ENCODE measurements around the gene CUBN. TPM values are rescaled to one million over a fixed set of nuclear protein-coding genes. Genes with fewer than 3 reads are reported as not detected.

Gene CUBN
- total and polyA plus RNA-seq, 7 experiments from 2014 or later, result 0.39 to 17.5 (median 7.0) TPM

DNA sequence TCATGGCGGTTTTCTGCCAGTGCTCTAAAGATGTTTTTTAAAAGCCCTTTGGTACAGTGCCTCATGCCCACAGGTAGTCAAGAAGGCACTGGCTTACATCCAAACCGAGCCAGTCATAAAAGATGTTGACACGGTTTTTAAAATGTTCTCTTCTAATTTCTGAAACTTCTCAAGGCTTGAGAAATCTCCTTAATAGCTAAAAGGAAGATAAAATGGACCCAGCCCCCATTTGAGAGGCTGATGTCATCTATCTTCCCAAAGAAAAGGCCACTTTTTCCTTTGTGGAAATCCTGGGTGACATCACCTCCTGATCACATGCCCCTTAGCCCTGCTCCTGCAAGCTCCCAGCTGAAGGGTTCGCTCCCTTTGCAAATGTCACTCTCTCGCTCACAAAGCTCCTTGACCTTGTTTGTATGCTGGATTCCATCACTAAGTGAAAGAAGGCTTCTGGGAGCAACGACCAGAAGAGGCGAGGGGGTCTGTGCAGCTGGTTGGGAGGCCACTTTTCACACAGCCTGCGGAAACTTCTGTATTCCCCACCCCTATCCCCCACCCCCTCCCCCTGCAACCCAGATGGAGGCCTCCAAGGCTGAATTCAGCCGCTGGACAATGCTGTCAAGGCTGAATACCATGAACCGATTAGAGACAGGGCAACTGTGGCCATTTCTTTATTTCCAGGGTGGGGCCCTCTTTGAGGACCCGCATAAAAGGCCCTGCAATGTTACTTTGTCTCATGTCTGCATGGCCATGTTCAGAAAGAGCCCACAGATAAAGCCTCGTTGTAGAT lies 122.8 kb downstream of the CUBN start:
- no peaks in the 10 kb centered on the region for H3K36me3 ChIP-seq (ENCODE audit: control insufficient read depth in 2 of 3, insufficient read depth in 3 of 3, low read length in 3 of 3)
- peak overlapping the region; percentile 24 to 72 (median 41) for H3K4me3 Mint-ChIP-seq
- CTCF ChIA-PET, result no interaction called here
- peaks cover 0 to 6% (median 0%) of the 10 kb centered on the region in 11 donors for H3K9me3 Mint-ChIP-seq
- ATAC-seq (no peak), DNase-seq (peak in 1 of 9 donors; percentile 20)
- peaks cover 21 to 78% (median 67%) of the 10 kb centered on the region in 7 donors for H3K4me1 Mint-ChIP-seq
- peaks cover 4 to 11% (median 9%) of the 10 kb centered on the region in 5 donors for H3K36me3 Mint-ChIP-seq
- H3K27ac Mint-ChIP-seq, result peak overlapping the region; percentile 20 to 92 (median 83)
- no peaks in the 10 kb centered on the region for H3K9me3 ChIP-seq (ENCODE audit: control insufficient read depth in 2 of 3, low read length in 3 of 3)
- intact Hi-C loops (cut with micrococcal nuclease), result loop anchor here in 1 of 2 donors (1.0 kb wide), 1 partner anchor 11 kb away; no protein-coding TSS in a partner anchor
- H3K27me3 Mint-ChIP-seq, result peaks cover 0 to 43% (median 0%) of the 10 kb centered on the region in 5 donors
- H3K27me3 ChIP-seq (ENCODE audit: control insufficient read depth in 2 of 2, insufficient read depth in 2 of 2, low read length in 2 of 2), result no peaks in the 10 kb centered on the region
- H3K4me1 ChIP-seq (ENCODE audit: control insufficient read depth in 2 of 2, insufficient read depth in 2 of 2, low read length in 2 of 2), result peaks cover 17 to 37% of the 10 kb centered on the region in 2 donors
- POLR2A ChIA-PET, result no interaction called here
- peak overlapping the region; percentile 38 for H3K27ac ChIP-seq (ENCODE audit: low read depth, low read length)
- no peak overlapping the region for H3K4me3 ChIP-seq (ENCODE audit: low read length)

DNA sequence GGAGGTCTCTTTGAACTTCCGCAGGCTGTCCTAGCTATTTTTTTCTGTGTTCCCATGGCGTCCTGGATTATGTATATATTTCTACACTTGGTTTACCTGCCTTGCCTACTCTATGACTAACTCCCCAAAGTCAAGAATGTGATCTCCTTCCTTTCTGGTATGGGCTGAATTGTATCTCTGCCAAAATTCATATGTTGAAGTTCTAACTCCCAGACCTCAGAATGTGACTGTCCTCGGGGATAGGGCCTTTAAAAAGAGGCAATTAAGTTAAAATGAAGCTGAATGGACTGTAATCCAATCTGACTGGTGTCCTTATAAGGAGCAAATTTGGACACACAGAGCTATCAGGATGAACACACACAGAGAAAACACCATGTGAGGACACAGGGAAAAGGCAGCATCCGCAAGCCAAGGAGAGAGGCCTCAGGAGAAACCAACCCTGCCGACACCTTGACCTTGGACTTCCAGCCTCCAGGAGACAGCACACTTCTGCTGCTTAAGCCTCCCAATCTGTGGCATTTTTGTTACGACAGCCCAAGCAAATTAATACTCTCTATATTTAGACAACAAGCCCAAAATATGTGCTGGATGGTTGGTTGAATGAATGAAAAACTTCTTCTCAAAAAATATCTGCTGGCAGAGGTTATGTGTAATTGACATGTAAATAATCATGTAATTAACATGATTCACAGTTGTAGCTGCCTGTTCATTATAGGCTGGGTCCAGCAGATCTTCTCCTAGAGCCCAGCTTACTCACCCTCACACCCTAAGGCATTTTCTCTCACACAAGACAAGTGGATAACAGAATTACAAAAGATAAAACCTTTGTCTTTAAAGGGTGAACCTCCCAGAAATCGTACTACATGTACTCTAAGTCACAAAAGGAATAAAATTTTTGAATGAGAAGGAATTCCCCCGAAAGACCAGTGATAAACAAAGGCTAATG lies 123.7 kb downstream of the CUBN start:
- Mint-ChIP-seq H3K27me3 (peaks cover 0 to 50% (median 0%) of the 10 kb centered on the region in 5 donors), H3K9me3 (peaks cover 0 to 3% (median 0%) of the 10 kb centered on the region in 11 donors), H3K36me3 (peaks cover 0 to 4% (median 2%) of the 10 kb centered on the region in 5 donors), H3K27ac (peak overlapping the region in 8 of 9 donors; percentile 60 to 90 (median 78)), H3K4me1 (peaks cover 23 to 85% (median 77%) of the 10 kb centered on the region in 7 donors), H3K4me3 (peak overlapping the region in 4 of 10 donors; percentile 10 to 34 (median 26))
- H3K9me3 ChIP-seq (ENCODE audit: control insufficient read depth in 2 of 3, low read length in 3 of 3), result no peaks in the 10 kb centered on the region
- no peak overlapping the region for H3K4me3 ChIP-seq (ENCODE audit: low read length)
- DNase-seq (no peak), ATAC-seq (no peak)
- ChIA-PET POLR2A (interaction anchor here (0.7 to 1.8 kb wide), 3 partner anchors 21 to 195 kb away, joined by 3 to 6 read pairs (median 6); partner anchors contain the start of gene TRDMT1), CTCF (no interaction called here)
- H3K27ac ChIP-seq (ENCODE audit: low read depth, low read length), result peak overlapping the region; percentile 38
- no peaks in the 10 kb centered on the region for H3K36me3 ChIP-seq (ENCODE audit: control insufficient read depth in 2 of 3, insufficient read depth in 3 of 3, low read length in 3 of 3)
- no peaks in the 10 kb centered on the region for H3K27me3 ChIP-seq (ENCODE audit: control insufficient read depth in 2 of 2, insufficient read depth in 2 of 2, low read length in 2 of 2)
- H3K4me1 ChIP-seq (ENCODE audit: control insufficient read depth in 2 of 2, insufficient read depth in 2 of 2, low read length in 2 of 2), result peaks cover 20 to 45% of the 10 kb centered on the region in 2 donors
- intact Hi-C loops (cut with micrococcal nuclease), result no loop called here

DNA sequence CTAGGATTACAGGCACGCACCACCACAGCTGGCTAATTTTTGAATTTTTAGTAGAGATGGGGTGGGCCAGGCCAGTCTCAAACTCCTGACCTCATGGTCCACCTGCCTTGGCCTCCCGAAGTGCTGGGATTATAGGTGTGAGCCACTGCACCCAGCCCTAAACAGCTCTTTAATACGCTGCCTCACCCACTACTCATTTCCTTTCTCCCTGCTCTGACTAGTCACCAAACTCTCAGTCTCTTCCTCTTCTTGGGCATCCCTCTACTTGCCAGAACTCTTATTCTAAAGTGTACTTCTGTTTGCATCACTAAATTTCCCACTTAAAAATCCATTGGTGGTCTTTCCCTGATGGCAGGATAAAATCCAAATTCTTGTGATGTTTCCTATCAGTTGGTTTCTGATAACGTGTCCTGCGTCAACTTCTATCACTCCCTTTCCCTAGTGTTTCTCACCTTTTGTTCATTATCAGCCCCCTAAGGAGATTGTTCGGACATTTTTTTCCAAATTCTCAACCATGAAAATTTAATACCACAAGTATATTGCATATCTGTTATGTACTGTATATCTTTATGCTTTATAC lies 124.7 kb downstream of the CUBN start:
- Mint-ChIP-seq H3K4me1 (peaks cover 23 to 91% (median 78%) of the 10 kb centered on the region in 7 donors), H3K4me3 (peak overlapping the region in 3 of 10 donors; percentile 4 to 35 (median 14)), H3K27ac (peak overlapping the region in 6 of 9 donors; percentile 20 to 98 (median 84)), H3K9me3 (peaks cover 0 to 3% (median 0%) of the 10 kb centered on the region in 11 donors), H3K36me3 (peaks cover 0 to 4% (median 0%) of the 10 kb centered on the region in 5 donors), H3K27me3 (peaks cover 0 to 59% (median 0%) of the 10 kb centered on the region in 5 donors)
- Histone ChIP-seq H3K27ac (ENCODE audit: low read depth, low read length) (no peak overlapping the region), H3K27me3 (ENCODE audit: control insufficient read depth in 2 of 2, insufficient read depth in 2 of 2, low read length in 2 of 2) (no peaks in the 10 kb centered on the region), H3K9me3 (ENCODE audit: control insufficient read depth in 2 of 3, low read length in 3 of 3) (no peaks in the 10 kb centered on the region), H3K4me1 (ENCODE audit: control insufficient read depth in 2 of 2, insufficient read depth in 2 of 2, low read length in 2 of 2) (peaks cover 20 to 45% of the 10 kb centered on the region in 2 donors), H3K36me3 (ENCODE audit: control insufficient read depth in 2 of 3, insufficient read depth in 3 of 3, low read length in 3 of 3) (no peaks in the 10 kb centered on the region), H3K4me3 (ENCODE audit: low read length) (no peak overlapping the region)
- ChIA-PET POLR2A (interaction anchor here (1.1 to 1.8 kb wide), 3 partner anchors 20 to 196 kb away, joined by 4 to 6 read pairs (median 6); partner anchors contain the start of gene TRDMT1), CTCF (no interaction called here)
- DNase-seq (no peak), ATAC-seq (no peak)
- intact Hi-C loops (cut with micrococcal nuclease), result loop anchor here in 1 of 2 donors (5.0 kb wide), 1 partner anchor 103 kb away; no protein-coding TSS in a partner anchor

DNA sequence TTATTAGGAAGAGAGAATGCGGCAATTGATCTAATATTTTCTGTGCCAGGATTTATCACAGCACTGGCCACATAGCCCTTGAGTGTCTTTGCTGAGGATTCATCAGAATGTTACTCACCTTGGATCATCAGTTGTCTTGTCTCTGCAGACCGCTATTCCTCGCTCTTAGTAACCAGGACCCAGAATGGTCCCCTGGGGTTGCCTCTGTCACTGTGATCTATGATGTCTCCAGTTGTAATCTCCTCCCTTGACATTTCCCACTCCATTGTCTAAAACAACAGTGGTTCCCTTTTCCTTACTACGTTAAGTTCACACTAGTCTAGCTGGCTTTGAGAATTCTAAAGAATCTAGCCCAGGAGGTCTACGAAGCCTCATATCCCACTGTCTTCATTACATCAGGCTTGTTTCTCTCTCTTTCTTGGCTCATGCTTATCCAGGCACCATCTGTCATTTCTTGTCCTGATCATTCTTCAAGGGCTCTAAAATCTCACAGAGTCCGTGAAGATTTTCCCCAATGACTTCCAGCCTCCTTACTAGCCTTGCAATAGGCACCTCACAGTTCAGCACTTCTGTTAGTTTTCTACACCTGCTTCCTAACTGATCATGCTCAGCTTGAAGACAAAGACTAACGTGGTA lies 125.8 kb downstream of the CUBN start:
- H3K4me3 Mint-ChIP-seq, result peak overlapping the region in 9 of 10 donors; percentile 14 to 72 (median 49)
- Histone ChIP-seq H3K27me3 (ENCODE audit: control insufficient read depth in 2 of 2, insufficient read depth in 2 of 2, low read length in 2 of 2) (no peaks in the 10 kb centered on the region), H3K4me3 (ENCODE audit: low read length) (no peak overlapping the region), H3K9me3 (ENCODE audit: control insufficient read depth in 2 of 3, low read length in 3 of 3) (no peaks in the 10 kb centered on the region), H3K36me3 (ENCODE audit: control insufficient read depth in 2 of 3, insufficient read depth in 3 of 3, low read length in 3 of 3) (no peaks in the 10 kb centered on the region), H3K4me1 (ENCODE audit: control insufficient read depth in 2 of 2, insufficient read depth in 2 of 2, low read length in 2 of 2) (peaks cover 20 to 45% of the 10 kb centered on the region in 2 donors), H3K27ac (ENCODE audit: low read depth, low read length) (no peak overlapping the region)
- DNase-seq, result no peak
- ChIA-PET POLR2A (interaction anchor here (0.6 to 1.8 kb wide), 5 partner anchors 21 to 225 kb away, joined by 3 to 6 read pairs (median 4); partner anchors contain the start of genes TRDMT1 and VIM), CTCF (no interaction called here)
- peaks cover 23 to 85% (median 73%) of the 10 kb centered on the region in 7 donors for H3K4me1 Mint-ChIP-seq
- ATAC-seq, result no peak
- peak overlapping the region; percentile 61 to 98 (median 80) for H3K27ac Mint-ChIP-seq
- peaks cover 0 to 3% (median 0%) of the 10 kb centered on the region in 11 donors for H3K9me3 Mint-ChIP-seq
- H3K27me3 Mint-ChIP-seq, result peaks cover 0 to 63% (median 0%) of the 10 kb centered on the region in 5 donors
- peaks cover 0 to 2% (median 0%) of the 10 kb centered on the region in 5 donors for H3K36me3 Mint-ChIP-seq
- intact Hi-C loops (cut with micrococcal nuclease), result loop anchor here (1.0 to 5.0 kb wide), 7 partner anchors 20 to 425 kb away; partner anchors contain the start of genes TRDMT1 (in 1 of the 2) and VIM (in 1 of the 2)

DNA sequence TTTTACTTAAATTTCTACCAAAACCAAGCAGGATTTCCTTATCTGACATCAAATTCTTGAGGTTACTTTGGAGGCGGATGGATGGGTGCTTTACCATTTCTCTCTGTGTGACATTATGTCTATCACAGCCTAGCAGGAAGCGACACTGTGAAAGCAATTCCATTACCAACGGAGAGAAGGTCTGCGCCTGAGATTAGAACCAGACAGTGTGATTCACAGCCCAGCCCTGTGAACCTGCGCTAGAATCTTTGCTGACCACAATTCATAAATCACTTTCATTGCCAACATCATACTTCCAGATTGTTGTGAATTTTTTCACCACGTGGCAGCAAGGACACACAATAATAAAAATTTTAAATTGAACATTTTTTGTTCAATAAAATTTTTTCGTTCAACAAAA lies 126.5 kb downstream of the CUBN start:
- Mint-ChIP-seq H3K27ac (peak overlapping the region; percentile 65 to 98 (median 84)), H3K36me3 (peaks cover 0 to 5% (median 0%) of the 10 kb centered on the region in 5 donors), H3K4me1 (peaks cover 23 to 82% (median 67%) of the 10 kb centered on the region in 7 donors), H3K4me3 (peak overlapping the region in 9 of 10 donors; percentile 14 to 69 (median 63)), H3K9me3 (peaks cover 0 to 3% (median 0%) of the 10 kb centered on the region in 11 donors), H3K27me3 (peaks cover 0 to 62% (median 0%) of the 10 kb centered on the region in 5 donors)
- no peak overlapping the region for H3K4me3 ChIP-seq (ENCODE audit: low read length)
- ChIA-PET POLR2A (interaction anchor here (0.6 to 0.9 kb wide), 2 partner anchors 19 to 193 kb away, joined by 3 read pairs; no protein-coding TSS in a partner anchor), CTCF (no interaction called here)
- H3K27me3 ChIP-seq (ENCODE audit: control insufficient read depth in 2 of 2, insufficient read depth in 2 of 2, low read length in 2 of 2), result no peaks in the 10 kb centered on the region
- no peaks in the 10 kb centered on the region for H3K36me3 ChIP-seq (ENCODE audit: control insufficient read depth in 2 of 3, insufficient read depth in 3 of 3, low read length in 3 of 3)
- peaks cover 20 to 45% of the 10 kb centered on the region in 2 donors for H3K4me1 ChIP-seq (ENCODE audit: control insufficient read depth in 2 of 2, insufficient read depth in 2 of 2, low read length in 2 of 2)
- intact Hi-C loops (cut with micrococcal nuclease), result loop anchor here (1.0 to 5.0 kb wide), 7 partner anchors 20 to 426 kb away; partner anchors contain the start of genes TRDMT1 (in 1 of the 2) and VIM (in 1 of the 2)
- DNase-seq (peak in 8 of 9 donors; percentile 44 to 85 (median 66)), ATAC-seq (peak; percentile 90)
- peak overlapping the region; percentile 67 for H3K27ac ChIP-seq (ENCODE audit: low read depth, low read length)
- no peaks in the 10 kb centered on the region for H3K9me3 ChIP-seq (ENCODE audit: control insufficient read depth in 2 of 3, low read length in 3 of 3)

All from naive thymus-derived CD4-positive, alpha-beta T cell (primary cell).